ENCODE measurements around the gene SMARCD3.

The SMARCD3 gene

DNA sequence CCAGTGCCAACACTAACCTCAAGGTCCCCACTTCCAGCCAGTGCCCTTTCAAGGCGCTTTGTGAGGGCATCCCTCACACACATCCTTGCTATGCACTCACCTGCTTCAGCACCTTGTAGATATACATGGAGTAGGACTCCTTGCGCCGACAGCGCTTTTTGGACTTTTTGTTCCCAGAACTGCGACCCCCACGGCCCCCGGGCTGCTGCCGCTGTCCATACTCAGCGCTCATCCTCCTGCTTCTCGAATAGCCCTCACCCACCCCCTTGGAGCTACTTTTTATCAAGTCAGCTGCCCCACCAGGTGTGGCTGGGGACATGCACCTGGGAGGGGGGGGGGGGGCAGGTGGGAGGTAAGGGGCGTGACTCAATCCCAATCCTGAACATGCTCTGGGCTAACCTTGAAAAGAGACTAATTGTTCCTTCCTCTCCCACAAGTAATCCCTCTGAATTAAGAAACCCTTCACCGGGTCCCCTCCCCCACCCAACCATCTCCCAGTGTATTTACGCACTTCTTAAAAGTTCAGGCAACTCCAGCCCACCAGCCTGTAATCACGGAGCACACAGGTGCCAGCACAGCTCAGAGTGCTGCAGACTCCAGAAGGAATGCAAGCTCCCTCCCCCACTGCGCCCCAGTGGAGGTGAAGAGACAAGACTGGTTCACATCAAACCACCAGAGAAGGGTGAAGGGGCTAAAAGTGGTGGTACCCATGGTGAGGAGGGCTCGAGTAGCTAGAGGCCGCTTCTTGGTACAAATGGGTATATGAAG, 38.2 kb downstream of the SMARCD3 start, which contains the start of gene H2BK1:
Gene H2BK1, minus strand, starts transcription at position 402 of the 768 bp plus-strand sequence. Its CDS starts 170 bp downstream, at position 232.
- DNase-seq (ENCODE audit: low spot score) (no peak), FAIRE-seq (no peak)

DNA sequence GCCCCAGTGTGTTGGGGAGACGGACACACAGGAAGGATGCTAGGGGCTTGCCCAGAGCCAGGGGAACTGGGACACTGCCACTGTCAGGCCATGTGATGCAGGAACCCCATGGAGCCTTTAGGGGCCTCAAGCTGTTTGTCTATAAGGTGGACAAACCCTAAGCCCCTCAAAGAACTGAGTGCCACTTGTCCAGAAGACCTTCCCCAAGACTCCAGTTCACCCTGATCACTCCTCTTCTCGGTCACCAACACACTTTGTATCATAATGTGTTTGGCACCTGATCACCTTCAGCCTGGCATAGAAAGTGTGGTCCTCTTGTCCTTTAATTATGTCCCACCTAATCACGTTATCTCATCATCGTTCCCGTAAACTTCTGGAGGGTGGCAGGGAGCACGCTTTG, 38.9 kb downstream of the SMARCD3 start:
- DNase-seq (ENCODE audit: low spot score) (no peak), FAIRE-seq (no peak)

DNA sequence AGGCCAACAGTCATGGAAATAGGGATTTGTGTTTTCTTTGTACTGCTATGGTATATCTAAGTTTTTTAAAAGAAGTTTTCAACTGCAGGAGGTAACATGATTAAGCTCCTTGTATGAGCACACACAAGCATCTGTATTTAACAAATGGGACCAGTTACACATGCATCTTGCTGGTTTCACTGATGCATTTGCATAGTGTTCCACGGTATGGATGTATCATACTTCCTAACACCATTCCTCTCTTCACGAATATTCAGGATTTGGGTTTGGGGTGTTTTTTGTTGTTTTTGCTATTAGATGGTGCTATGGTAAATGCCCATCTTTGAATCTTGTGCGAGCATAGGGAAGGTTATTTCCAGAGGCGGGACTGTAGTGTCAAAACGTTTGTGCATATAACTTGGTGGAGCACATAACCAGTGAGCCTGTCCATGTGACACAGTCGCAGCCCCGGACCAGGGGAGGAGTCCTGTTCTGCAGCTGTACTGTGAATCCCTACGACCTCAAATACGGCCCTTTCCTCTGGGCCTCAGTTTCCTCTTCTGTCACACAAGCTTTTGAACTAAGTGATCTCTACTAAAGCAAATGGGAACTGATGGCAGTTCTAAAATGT, 40.1 kb downstream of the SMARCD3 start:
- no peak for DNase-seq (ENCODE audit: low spot score)
- FAIRE-seq = no peak

DNA sequence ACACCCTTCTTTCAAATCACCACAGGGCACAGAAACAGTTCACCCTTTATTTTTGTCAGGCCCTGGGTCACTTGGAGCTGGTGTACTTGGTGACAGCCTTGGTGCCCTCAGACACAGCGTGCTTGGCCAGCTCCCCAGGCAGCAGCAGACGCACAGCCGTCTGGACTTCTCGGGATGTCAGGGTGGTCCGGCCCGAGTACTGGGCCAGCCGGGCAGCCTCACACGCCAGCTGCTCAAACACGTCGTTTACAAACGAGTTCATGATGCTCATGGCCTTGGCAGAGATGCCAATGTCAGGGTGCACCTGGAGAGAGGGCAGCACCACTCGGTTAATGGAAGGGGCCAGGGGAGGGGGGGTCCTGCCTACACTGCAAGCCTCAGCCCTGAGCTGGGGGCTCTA, 40.7 kb downstream of the SMARCD3 start:
- DNase-seq (ENCODE audit: low spot score) = no peak
- no peak for FAIRE-seq

DNA sequence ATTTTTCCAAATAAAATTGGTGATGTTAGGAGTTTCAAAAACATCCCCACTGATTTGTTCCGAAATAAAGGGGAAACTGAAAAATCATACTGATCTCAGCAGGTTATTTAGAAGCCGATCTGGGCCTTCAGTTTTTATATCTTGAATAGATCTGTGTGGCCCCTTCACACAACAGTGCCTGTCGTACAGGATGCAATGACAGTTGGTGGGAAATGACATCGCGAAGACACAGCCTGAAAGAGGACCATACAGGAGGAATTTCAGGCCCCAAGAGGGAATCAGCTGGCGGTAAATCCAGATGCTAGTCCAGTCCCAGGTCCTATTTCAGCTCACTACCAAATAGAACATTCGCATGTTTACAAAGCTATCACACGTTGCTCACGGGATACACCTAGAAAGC, 41.2 kb downstream of the SMARCD3 start:
- DNase-seq (ENCODE audit: low spot score) (no peak), FAIRE-seq (no peak)

DNA sequence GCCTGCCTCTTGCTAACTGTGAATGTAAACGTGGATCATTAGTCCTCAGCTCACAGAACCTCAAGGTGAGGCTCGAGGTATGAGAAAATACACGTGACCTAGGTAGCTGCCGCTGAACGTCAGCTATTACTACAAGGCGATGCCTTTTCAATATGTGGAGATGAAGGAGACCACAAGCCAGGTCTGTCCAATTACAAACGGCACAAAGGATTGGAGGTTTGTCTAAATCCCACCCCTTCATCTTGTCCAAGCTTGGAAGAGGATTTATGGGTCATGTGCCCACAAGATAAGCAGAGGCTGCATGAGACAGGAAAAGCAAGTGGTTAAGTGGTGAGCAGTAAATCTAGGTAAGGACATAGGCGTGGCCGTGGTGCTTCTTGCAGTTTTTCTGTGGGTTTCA, 41.6 kb downstream of the SMARCD3 start:
- DNase-seq (ENCODE audit: low spot score) (no peak), FAIRE-seq (no peak)

DNA sequence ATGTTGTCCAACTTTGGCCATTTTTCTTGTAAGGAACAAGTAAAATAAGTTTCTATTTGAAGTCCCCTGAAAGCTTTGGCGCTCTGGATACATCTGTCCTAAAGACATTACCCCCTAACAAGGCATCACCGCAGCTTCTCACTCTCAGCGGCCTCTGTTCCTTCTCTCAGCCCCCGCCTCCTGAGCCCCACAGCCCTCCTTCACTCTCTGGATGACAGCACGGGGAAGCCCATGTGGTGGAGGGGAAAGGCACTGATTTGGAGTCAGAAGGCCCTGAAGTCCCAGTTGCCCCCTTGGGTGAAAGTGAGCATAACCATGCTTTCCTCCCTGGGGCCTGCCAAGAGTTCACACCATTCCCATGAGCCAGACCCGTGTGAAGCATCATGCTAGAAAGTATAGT, 42.8 kb downstream of the SMARCD3 start:
- DNase-seq (ENCODE audit: low spot score) = no peak
- FAIRE-seq = no peak

DNA sequence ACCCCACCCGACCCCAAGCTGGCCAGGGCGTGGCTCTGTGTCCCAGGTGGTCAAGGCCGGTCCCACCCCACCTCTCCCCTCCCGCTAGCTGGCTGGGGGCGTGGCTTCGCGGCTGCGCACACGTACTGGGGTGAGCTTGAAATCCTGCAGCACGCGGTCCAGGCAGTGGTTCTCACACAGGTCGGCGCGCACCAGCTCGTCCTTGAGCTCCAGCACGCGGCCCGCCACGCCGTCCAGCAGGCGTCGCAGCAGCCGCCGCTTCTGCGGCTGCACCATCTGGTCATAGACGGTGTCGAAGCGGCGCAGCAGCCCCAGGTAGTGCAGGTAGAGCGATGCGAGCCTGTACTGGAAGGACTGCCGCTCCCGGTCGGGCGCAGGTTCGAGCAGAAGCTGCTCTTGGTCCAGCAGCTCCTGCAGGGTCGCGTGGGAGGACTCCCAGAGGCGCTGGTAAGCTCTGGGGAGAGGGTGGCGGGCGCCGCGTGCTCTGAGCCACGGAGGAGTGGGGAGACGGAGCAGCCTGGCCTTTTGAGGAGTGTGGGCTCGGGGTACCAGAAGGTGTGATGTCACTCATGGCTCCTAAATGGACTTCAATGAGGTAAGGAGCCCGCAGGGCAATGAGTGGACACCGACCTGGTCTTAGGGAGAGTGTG, 44.0 kb downstream of the SMARCD3 start:
- no peak for DNase-seq (ENCODE audit: low spot score)
- no peak for FAIRE-seq

DNA sequence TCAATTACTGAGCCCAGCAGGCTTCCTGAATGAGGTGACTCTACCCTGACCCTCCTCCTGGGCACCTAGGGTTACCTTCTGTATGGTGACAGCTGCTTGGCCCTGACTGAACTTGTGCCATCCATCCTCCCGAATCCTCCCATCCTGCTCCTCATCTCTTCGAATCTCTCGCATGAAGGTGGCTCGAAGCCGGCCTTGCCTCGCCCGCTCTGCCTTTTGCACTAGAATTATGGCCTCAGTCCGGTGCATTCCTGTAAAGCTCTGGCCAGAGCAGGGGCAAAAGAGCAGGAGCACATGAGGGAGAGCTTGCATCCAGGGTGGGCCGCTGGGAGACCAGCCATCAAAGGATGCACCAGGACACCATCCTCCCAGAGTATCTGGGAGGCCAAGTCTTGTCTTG, 45.7 kb downstream of the SMARCD3 start:
- DNase-seq (ENCODE audit: low spot score) = no peak
- FAIRE-seq = no peak

DNA sequence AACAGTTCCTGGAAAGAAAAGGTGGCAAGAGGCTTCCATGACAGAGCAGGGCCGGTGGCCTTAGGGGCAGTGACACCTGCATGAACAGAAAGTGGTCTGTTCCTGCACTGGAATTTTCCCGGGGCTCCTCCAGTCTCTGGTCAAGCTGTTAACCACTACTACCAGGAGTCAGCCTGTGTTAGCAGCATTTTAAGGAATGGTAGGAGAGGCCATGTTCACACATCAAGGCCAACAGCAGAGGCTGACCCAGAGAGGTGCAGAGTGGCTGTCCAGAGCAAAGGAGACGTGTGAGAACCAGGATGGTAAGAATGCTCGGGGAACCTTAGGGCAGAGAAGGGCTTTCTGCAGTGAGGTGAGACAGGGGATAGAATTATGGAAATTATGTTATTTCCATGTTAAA, 46.7 kb downstream of the SMARCD3 start:
- no peak for DNase-seq (ENCODE audit: low spot score)
- FAIRE-seq = no peak

DNA sequence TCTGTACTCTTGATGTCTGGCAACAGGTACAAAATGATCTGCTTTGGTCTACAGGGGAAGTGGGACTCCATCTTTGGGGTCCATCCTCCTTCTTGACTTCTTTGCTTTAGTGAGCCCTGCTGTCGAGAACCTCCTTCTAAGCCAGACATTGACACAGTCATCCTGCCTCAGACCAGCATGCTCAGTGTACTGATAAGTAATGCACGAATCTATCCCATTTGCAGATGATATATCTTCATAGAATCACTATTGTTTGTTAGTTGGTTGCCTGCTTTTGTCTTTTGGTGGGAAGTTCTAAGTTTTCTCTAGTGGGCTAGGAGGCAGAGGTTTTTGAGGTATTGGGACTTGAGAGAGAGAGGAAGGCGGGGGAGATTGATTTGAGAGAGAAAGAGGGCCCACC, 47.1 kb downstream of the SMARCD3 start:
- no peak for DNase-seq (ENCODE audit: low spot score)
- no peak for FAIRE-seq

DNA sequence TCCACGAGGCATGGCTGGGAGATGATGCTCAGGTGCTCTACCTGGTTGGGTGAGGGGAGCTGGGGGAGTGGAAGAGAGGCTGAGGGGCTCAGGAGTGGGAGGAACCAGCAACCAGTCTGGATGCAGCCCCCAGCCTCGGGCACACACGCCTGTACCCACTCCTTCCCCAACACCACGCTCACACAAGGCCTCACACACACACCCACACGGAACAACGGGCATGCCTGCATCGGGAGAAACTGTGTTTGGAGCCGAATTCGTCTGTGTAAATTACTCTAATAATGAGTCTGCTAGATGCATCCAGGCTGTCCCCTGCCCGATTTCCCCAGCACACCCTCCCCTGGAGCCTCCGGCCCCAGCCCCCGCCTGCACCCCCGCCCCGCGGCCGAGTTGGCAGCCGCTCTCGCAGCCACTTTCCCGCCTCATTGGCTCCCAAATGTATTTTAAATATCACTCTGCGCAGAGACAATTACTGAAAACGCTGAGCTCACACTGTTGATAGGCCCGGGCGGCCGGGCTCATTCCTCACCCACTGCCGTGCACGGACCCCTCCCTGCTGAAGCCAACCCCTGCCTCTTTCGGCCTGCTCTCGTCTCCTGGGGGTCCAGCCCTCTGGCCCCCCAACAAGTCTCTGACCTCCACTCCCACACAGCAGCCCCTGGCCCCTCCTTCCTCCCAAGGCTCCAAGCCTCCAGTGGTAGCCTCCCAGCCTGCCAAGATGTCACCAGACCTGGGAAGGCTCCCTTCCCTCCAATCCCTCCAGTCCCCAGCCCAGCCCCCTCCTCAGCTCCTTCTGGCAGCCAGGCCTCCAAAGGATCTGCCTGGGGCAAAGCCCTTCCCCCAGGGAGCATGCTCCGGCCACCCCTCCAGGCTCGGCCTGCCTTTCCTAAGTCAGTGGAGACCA, 49.3 kb downstream of the SMARCD3 start:
- FAIRE-seq (no peak), DNase-seq (ENCODE audit: low spot score) (no peak)

DNA sequence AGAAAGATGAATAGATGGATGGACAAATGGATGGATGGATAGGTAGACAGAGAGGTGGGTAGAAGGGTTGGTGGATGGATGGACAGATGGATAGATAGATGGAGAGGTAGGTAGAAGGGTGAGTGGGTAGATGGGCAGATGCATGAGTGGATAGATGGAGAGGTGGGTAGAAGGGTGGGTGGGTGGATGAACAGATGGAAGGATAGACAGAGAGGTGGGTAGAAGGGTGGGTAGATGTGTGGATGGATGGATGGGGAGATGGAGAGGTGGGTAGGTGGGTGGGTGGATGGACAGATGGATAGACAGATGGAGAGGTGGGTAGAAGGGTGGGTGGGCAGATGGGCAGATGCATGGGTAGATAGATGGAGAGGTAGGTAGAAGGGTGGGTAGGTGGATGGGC, 50.6 kb downstream of the SMARCD3 start:
- FAIRE-seq = no peak
- DNase-seq (ENCODE audit: low spot score) = no peak

DNA sequence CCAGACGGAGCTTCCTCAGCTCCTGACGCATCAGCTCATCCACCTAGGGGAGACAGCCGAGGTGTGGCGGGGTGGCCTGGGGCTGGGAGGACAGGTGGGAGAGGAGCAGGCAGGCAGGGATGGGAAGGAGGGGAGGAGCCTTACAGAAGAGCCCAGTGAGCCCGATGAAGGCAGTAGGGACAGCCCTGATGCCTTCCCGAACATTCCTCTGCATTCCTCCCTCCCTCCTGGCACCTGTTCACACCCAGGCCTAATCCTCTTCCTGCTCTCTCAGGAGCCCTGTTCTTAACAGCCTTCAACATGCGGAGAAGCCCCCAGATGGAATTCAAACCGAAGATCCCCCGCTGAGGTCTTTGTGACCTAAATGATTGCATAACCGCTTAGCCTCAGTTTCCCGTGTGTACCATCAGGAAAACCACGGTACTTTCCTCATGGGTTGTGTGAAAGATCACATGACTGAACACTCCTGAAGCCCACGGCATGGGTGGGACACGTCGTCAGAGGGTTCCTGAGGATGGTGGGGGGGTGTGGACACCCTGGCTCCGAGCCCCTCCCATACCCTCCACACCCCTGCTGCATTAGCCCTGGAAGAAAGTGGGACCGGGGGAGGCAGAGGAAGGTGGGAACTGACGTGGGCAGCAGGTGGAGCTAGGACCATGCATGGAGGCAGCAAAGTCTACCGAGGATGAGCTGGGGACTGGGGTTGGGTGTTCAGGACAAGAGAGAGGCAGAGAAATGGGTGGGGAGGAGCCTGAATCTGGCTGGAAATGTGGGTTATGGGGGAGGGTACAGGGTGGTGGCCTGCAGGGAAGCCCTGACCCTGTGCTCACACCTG, 52.7 kb downstream of the SMARCD3 start:
- DNase-seq (ENCODE audit: low spot score) = no peak
- FAIRE-seq = no peak

DNA sequence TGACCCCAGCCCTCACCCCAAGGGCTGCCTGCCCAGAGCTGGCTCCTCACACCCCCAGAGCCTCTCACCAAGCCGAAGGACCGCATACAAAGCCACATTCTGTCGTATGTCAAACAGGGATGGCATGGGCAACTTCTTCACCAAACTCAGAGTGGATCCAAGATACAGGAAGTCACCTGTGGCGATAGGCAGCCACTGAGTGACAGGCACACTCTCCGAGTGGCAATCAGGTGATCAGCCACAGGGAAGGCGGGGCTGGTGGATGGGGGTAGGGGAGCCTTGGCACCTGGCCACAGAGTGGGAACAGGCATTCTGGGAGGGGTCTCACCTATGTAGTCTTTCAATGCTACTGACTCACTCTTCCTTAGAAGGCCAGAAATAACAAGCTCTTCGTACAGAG, 54.3 kb downstream of the SMARCD3 start:
- FAIRE-seq = no peak
- no peak for DNase-seq (ENCODE audit: low spot score)

DNA sequence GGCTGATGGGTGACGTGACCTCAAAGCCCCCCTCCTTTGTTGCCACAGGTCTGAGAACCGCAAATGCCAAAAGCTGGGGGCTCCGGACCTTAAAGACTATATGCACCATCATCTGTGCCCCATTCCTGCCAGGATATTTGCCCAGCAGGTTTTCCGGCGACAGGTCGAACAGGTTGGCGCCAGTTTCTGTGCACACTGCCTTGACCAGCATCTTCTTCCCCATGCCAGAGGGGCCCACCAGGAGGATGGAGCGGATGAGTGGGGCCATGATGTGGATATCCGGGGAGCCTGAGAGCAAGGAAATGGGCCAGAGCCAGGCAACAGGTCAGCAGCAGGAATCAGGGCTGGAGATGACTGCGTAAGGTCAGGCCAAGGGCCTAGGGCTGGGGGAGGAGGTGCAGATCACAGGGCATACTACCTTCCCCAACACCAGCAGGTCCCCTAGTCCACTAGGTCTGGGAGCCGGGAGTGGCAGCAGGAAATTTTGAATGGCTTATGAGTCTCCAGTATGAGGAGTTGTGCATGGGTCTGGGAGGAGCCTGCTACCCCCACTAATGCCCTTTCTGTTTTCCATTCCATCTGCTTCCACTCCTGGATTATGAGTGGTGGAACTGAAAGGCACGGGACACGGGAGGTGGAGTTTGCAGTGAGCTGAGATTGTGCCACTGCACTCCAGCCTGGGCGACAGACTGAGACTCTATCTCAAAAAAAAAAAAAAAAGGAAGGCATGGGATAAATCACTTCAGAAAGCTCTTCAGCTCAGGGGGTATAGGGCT, 55.1 kb downstream of the SMARCD3 start:
- FAIRE-seq (no peak), DNase-seq (ENCODE audit: low spot score) (no peak)

DNA sequence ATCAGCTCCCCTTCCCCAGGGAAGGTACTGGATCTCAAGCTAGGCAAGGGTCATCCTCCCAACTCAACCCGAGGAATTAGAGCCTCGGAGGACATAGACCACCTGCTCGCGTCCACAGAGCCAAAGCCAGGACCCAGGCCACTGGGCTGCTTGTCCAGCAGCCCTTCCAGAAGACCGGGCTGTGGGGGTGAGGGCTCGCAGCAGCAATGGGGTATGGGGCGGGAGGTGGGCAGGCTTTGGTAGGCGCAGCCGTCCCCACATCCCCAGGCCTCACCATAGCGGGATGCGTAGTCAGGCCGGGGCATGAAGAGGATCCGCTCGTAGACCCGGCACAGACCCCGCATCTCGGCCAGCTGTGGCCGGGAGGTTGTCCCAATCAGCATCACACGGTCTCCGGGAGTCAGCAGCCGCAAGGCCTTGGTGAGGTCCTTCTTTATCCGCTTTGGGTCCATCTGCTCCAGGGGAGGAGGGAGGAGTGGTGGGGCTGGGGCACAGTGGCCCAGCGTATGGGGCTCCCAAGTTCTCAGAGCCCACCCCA, 56.4 kb downstream of the SMARCD3 start:
- no peak for FAIRE-seq
- no peak for DNase-seq (ENCODE audit: low spot score)

DNA sequence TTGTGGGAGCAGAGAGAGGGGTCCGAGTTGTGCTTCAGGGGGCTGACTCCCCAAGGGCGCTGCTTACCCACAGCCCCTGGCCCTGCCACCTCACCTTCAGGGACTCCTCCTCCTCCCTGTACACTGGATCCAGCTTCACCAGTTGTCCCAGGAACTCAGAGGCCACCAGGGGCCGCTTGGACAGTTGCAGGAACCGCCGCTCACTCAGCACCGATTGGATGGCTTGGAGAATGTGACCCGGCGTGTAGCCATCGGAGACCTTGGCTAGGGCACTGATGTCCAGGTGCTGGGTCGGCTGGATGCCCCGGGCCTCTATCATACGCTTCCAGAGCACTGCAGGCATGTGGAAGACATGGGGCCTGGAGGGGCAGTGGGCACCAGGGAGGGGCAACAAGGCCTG, 57.0 kb downstream of the SMARCD3 start:
- DNase-seq (ENCODE audit: low spot score) (no peak), FAIRE-seq (no peak)

DNA sequence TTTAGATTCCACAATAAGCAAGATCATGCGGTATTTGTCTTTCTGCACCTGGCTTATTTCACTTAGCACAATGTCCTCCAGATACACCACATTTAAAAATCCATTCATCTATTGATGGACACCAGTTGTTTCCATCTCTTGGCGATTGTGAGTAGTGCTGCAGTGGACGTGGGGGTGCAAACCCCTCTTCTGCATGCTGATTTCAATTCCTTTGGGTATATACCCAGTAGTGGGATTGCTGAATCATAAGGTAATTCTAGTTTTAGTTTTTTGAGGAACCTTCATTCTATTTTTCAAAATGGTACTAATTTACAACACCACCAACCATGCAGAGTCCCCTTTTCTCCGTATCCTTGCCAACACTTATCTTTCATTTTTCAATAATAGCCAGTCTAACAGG, 59.5 kb downstream of the SMARCD3 start:
- no peak for DNase-seq (ENCODE audit: low spot score)
- no peak for FAIRE-seq

Data from urothelium cell line (cell line).